Left lung (tissue), 10 donors: Measurements from ENCODE around the gene IL21R. TPM values are rescaled to one million over a fixed set of nuclear protein-coding genes. Genes with fewer than 3 reads are reported as not detected.
"Not testable (repeated sequence)": the region's sequence is repeated elsewhere in the genome, so short reads cannot be mapped to it uniquely, and the experiment has no call there.

Experiments
- ATAC-seq: fragments of 200-7000 bp; cut with Tn5 transposase; one replicate; pipeline ENCODE4 v1.9.1; 2020; ENCODE audit warnings: moderate library complexity
- DNase-seq, 4 donors: peaks; one replicate each; pipeline ENCODE4 v3.0.0-alpha.2; 2013 to 2020
- H3K27ac ChIP-seq, 2 donors: fragments of 200-600 bp; sonication (generic) in 1 of 2; one replicate each; pipeline versions ENCODE4 v1.5.0 to v1.8.0; 2020 to 2021
- H3K27me3 ChIP-seq, 2 donors: fragments of 200-600 bp; sonication (generic) in 1 of 2; one replicate each; pipeline versions ENCODE4 v1.5.0 to v1.8.0; 2020 to 2021
- H3K36me3 ChIP-seq, 2 donors: fragments of 200-600 bp; sonication (generic) in 1 of 2; one replicate each; pipeline versions ENCODE4 v1.5.0 to v1.8.0; 2020 to 2021
- H3K4me1 ChIP-seq, 2 donors: fragments of 200-600 bp; one replicate each; pipeline ENCODE4 v1.8.0; 2021
- H3K4me3 ChIP-seq, 2 donors: fragments of 200-600 bp; sonication (generic) in 1 of 2; one replicate each; pipeline versions ENCODE4 v1.5.0 to v1.8.0; 2020 to 2021; ENCODE audit warnings: mild to moderate bottlenecking in 1 of 2
- H3K9me3 ChIP-seq, 2 donors: fragments of 200-600 bp; sonication (generic) in 1 of 2; one replicate each; pipeline versions ENCODE4 v1.5.0 to v1.8.0; 2020 to 2021
- intact Hi-C, 2 donors: fragments of 100-400 bp; cut with DNase I; formaldehyde crosslinking; loops; one replicate each; pipeline versions ENCODE4 v1.11.2 to v1.14.2; 2022
- polyA plus RNA-seq, 6 donors: library from polyadenylated mRNA; unstranded; fragments of 120-200 nt; gene quantifications; one replicate each; pipeline ENCODE4 v1.2.1, GENCODE V29; 2013; ENCODE audit not compliant: insufficient read length in 6 of 6
- total RNA-seq, 2 donors: library from RNA; stranded (reverse); fragmentation: NEBNext Ultra II Directional; extraction: Animal tissue kit (Norgen Biotek cat#: 25700); gene quantifications; one replicate each; pipeline ENCODE4 v1.2.1, GENCODE V29; 2021
- TF ChIP-seq, protein P1 (sequence below), 2 donors: fragments of 200-600 bp; sonication (generic) in 1 of 2; IDR thresholded peaks; one replicate each; pipeline versions ENCODE4 v1.5.0 to v1.8.0; 2021; ENCODE audit warnings: antibody characterized with exemption in 2 of 2
- donor health status: DM: no; HTN: yes; CAD: no.
- donor health status: DM: no; HTN: no; CAD: no.

The IL21R gene
- total and polyA plus RNA-seq, 8 donors = 1.2 to 4.3 (median 3.9) TPM

DNA sequence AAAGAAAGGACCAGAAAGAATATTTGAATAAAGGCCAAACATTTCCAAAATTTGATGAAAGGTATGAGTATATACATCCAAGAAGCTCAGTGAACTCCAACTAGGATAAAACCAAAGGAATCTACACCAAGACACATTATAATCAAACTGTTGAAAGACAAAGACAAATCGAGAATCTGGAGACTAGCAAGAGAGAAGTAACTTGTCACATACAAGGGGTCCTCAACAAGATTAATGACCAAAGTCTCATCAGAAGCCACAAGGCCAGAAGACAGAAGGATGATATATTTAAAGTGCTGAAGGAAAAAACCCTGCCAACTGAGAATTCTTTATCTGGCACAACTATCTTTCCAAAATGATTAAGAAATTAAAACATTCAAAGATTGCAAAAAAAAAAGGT is 9.3 kb upstream of the IL21R start:
- H3K27ac ChIP-seq = no peak overlapping the region
- ATAC-seq (no peak), DNase-seq (no peak)
- intact Hi-C loops = no loop called here
- no peaks in the 10 kb centered on the region for H3K36me3 ChIP-seq
- TF ChIP-seq, protein P1, sequence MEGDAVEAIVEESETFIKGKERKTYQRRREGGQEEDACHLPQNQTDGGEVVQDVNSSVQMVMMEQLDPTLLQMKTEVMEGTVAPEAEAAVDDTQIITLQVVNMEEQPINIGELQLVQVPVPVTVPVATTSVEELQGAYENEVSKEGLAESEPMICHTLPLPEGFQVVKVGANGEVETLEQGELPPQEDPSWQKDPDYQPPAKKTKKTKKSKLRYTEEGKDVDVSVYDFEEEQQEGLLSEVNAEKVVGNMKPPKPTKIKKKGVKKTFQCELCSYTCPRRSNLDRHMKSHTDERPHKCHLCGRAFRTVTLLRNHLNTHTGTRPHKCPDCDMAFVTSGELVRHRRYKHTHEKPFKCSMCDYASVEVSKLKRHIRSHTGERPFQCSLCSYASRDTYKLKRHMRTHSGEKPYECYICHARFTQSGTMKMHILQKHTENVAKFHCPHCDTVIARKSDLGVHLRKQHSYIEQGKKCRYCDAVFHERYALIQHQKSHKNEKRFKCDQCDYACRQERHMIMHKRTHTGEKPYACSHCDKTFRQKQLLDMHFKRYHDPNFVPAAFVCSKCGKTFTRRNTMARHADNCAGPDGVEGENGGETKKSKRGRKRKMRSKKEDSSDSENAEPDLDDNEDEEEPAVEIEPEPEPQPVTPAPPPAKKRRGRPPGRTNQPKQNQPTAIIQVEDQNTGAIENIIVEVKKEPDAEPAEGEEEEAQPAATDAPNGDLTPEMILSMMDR (IDR thresholded peaks at IDR 0.05) = no peak
- peaks cover 0 to 7% of the 10 kb centered on the region in 2 donors for H3K4me1 ChIP-seq
- H3K27me3 ChIP-seq = no peaks in the 10 kb centered on the region
- H3K4me3 ChIP-seq = no peak overlapping the region
- peaks cover 0 to 28% of the 10 kb centered on the region in 2 donors for H3K9me3 ChIP-seq

- no peaks in the 10 kb centered on the region for H3K27me3 ChIP-seq
- no peak for DNase-seq
These were observed 7.5 kb upstream of the IL21R start for GRCh38 chr16:27394516-27394915.

DNA sequence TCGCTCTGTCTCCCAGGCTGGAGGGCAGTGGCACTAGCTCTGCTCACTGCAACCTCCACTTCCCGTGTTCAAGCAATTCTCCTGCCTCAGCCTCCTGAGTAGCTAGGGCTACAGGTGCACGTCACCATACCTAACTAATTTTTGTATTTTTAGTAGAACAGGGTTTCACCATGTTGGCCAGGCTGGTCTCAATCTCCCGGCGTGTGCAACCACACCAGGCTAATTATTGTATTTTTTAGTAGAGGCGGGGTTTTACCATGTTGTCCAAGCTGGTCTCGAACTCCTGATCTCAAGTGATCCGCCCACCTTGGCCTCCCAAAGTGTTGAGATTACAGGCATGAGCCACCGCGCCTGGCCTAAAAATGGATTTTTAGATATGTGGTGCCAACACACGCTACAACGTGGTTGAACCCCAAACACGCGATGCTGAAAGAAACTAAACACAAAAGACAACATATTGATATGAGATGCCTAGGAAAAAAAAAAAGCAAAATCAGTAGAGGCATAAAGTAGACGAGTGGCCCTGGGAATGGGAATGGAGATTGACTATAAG is 3.6 kb upstream of the IL21R start:
- H3K27me3 ChIP-seq = peaks cover 0 to 19% of the 10 kb centered on the region in 2 donors
- intact Hi-C loops, ATAC-seq, DNase-seq, H3K4me3 ChIP-seq, H3K36me3 ChIP-seq, H3K27ac ChIP-seq: not testable (repeated sequence)
- H3K9me3 ChIP-seq = peaks cover 0 to 17% of the 10 kb centered on the region in 2 donors
- H3K4me1 ChIP-seq = peaks cover 23 to 37% of the 10 kb centered on the region in 2 donors

More at GRCh38 chr16:27394516-27394915, 7.5 kb upstream of the IL21R start:
- Histone ChIP-seq H3K36me3 (no peaks in the 10 kb centered on the region), H3K4me1 (peaks cover 0 to 12% of the 10 kb centered on the region in 2 donors), H3K9me3 (peaks cover 0 to 28% of the 10 kb centered on the region in 2 donors), H3K27ac (no peak overlapping the region), H3K4me3 (no peak overlapping the region)
- ATAC-seq = no peak
- intact Hi-C loops = no loop called here
- TF ChIP-seq, protein P1 (IDR thresholded peaks at IDR 0.05) = no peak

DNA sequence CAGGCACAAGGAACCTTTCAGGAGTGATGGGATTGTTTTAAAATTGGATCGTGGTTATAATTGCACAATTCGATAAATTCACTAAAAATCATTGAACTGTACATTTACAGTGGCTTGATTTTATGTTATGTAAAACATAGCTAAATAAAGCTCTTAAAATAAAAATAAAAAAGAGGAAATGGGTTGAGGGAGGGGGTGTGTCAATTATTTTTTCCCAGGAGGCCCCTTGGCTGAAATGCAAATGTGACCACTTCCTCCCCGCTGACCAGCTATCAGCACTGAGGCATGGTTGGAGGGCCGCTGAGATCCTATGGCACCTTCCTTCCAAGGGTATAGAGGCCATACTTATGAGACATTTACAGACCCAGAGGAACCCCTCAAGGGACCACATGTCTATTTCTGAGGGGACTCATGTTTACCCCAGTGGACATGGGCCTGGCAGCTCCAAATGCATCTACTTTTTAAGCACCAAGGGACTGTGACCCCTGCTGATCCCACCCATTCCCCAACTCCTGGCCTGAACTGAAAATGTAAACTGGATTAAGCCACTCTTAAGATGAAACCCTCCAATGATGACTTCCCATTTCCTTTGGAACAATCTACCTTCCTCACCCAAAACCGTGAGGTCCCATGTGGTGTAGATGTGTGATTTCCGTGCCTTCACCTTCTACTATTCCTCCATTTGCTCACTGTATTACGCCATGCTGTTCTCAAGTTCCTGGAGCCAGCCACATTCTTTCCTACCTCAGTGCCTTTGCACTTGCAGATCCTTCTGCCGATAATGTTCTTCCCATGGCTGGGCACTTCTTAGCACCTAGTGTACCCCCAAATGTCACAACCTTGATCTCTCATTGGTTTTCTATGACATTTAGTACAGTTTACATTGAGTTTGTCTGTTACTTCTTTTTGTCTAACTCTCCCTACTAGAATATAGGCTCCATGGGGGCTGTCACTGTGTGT is 2.8 kb upstream of the IL21R start:
- Histone ChIP-seq H3K27ac (no peak overlapping the region), H3K9me3 (peaks cover 0 to 11% of the 10 kb centered on the region in 2 donors), H3K4me1 (peaks cover 23 to 41% of the 10 kb centered on the region in 2 donors), H3K27me3 (peaks cover 0 to 20% of the 10 kb centered on the region in 2 donors), H3K36me3 (no peaks in the 10 kb centered on the region), H3K4me3 (no peak overlapping the region)
- intact Hi-C loops = no loop called here
- DNase-seq (no peak), ATAC-seq (no peak)
- TF ChIP-seq, protein P1 (IDR thresholded peaks at IDR 0.05) = no peak

DNA sequence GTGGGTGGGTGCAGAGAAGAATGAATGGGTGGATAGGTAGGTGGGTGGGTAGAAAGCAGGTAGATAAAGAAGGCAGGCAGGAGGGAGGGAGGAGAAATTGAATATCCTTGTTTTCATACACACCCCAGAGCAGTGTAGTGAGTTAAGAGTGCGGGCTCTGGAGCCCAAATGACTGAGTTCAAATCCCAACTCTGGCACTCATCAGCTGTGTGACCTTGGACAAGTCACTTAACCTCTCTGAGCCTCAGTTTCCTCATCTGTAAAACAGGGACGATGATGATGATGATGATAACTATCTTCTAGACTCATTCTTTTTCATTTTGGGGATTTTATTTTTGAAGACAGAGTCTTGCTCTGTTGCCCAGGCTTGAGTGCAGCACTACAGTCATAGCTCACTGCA is 2.0 kb upstream of the IL21R start:
- TF ChIP-seq, protein P1 (IDR thresholded peaks at IDR 0.05) = no peak
- ATAC-seq = no peak
- Histone ChIP-seq H3K36me3 (no peaks in the 10 kb centered on the region), H3K4me1 (peaks cover 23 to 47% of the 10 kb centered on the region in 2 donors), H3K27ac (no peak overlapping the region), H3K4me3 (no peak overlapping the region), H3K27me3 (peaks cover 0 to 20% of the 10 kb centered on the region in 2 donors), H3K9me3 (peaks cover 0 to 8% of the 10 kb centered on the region in 2 donors)
- DNase-seq = no peak
- intact Hi-C loops = no loop called here
